HepG2 (cell line): Measurements from ENCODE around the gene GDAP1L1. TPM values are rescaled to one million over a fixed set of nuclear protein-coding genes. Genes with fewer than 3 reads are reported as not detected.

Experiments used
- AHDC1 ChIP-seq: sonication (generic); formaldehyde crosslinking; IDR thresholded peaks from 2 replicates; pipeline ENCODE4 v1.5.1; 2020; ENCODE audit warnings: mild to moderate bottlenecking, missing genetic modification reagents, borderline replicate concordance
- ARID4A ChIP-seq: sonication (generic); formaldehyde crosslinking; IDR thresholded peaks from 2 replicates; pipeline ENCODE4 v1.5.0; 2020; ENCODE audit warnings: mild to moderate bottlenecking, missing genetic modification reagents, borderline replicate concordance
- FOXK1 ChIP-seq: sonication (generic); formaldehyde crosslinking; IDR thresholded peaks from 2 replicates; pipeline ENCODE4 v1.4.0; 2020; ENCODE audit warnings: low read depth, missing genetic modification reagents, borderline replicate concordance
- GATAD2A ChIP-seq: IDR thresholded peaks from 2 replicates; pipeline ENCODE4 v1.6.1; 2016
- HMGA1 ChIP-seq: sonication (generic); formaldehyde crosslinking; conservative IDR thresholded peaks from 2 replicates; pipeline ENCODE4 v1.4.0; 2020; ENCODE audit warnings: missing genetic modification reagents
- MED8 ChIP-seq: sonication (generic); formaldehyde crosslinking; IDR thresholded peaks from 2 replicates; pipeline ENCODE4 v1.8.1; 2023; ENCODE audit warnings: mild to moderate bottlenecking, missing genetic modification reagents; ENCODE audit not compliant: insufficient replicate concordance
- NCOA2 ChIP-seq: sonication (generic); formaldehyde crosslinking; IDR thresholded peaks from 2 replicates; pipeline ENCODE4 v1.8.0; 2022; ENCODE audit warnings: inconsistent platforms
- NFIB ChIP-seq: sonication (generic); formaldehyde crosslinking; IDR thresholded peaks from 2 replicates; pipeline ENCODE4 v1.9.0; 2021; ENCODE audit warnings: missing genetic modification reagents, mild to moderate bottlenecking, borderline replicate concordance
- RARG ChIP-seq: sonication (generic); formaldehyde crosslinking; IDR thresholded peaks from 2 replicates; pipeline ENCODE4 v1.4.0; 2020; ENCODE audit warnings: low read depth, mild to moderate bottlenecking, missing genetic modification reagents
- RCOR2 ChIP-seq: IDR thresholded peaks from 2 replicates; pipeline ENCODE4 v1.6.1; 2016; ENCODE audit warnings: missing biosample characterization, missing genetic modification reagents
- SAFB2 ChIP-seq: sonication (generic); formaldehyde crosslinking; IDR thresholded peaks from 2 replicates; pipeline ENCODE4 v1.5.1; 2020; ENCODE audit warnings: missing genetic modification reagents, low read depth, mild to moderate bottlenecking, borderline replicate concordance
- SIN3A ChIP-seq: IDR thresholded peaks from 2 replicates; pipeline ENCODE4 v1.6.1; 2011; ENCODE audit warnings: low read depth, mild to moderate bottlenecking, control low read depth, low read length, borderline replicate concordance
- ZBTB42 ChIP-seq: sonication (generic); formaldehyde crosslinking; IDR thresholded peaks from 2 replicates; pipeline ENCODE4 v1.5.0; 2020; ENCODE audit warnings: mild to moderate bottlenecking, missing genetic modification reagents
- ZNF20 ChIP-seq: sonication (generic); formaldehyde crosslinking; IDR thresholded peaks from 2 replicates; pipeline ENCODE4 v1.4.0; 2020; ENCODE audit warnings: mild to moderate bottlenecking, moderate library complexity, missing genetic modification reagents
- ZNF512 ChIP-seq: sonication (generic); formaldehyde crosslinking; IDR thresholded peaks from 2 replicates; pipeline ENCODE4 v1.4.0; 2020; ENCODE audit warnings: mild to moderate bottlenecking, missing genetic modification reagents
- ZNF567 ChIP-seq: sonication (generic); formaldehyde crosslinking; IDR thresholded peaks from 2 replicates; pipeline ENCODE4 v1.8.1; 2023; ENCODE audit warnings: mild to moderate bottlenecking, missing genetic modification reagents, borderline replicate concordance
- ZNF788 ChIP-seq: sonication (generic); formaldehyde crosslinking; IDR thresholded peaks from 2 replicates; pipeline ENCODE4 v1.5.0; 2020; ENCODE audit warnings: mild to moderate bottlenecking, missing genetic modification reagents, borderline replicate concordance
- ZNF891 ChIP-seq: sonication (generic); formaldehyde crosslinking; IDR thresholded peaks from 2 replicates; pipeline ENCODE4 v1.5.0; 2020; ENCODE audit warnings: mild to moderate bottlenecking, missing genetic modification reagents
- polyA plus RNA-seq, 8 experiments: library from polyadenylated mRNA; depleted of rRNA in 3 of 8; stranded (reverse) in 7 of 8; unstranded in 1 of 8; fragments of >200 nt; fragmentation: Illumina TruSeq in 4 of 8; extraction: Trizol in 4 of 8; gene quantifications; 2 replicates each; pipeline versions ENCODE4 v1.2.1 to v1.2.3, GENCODE V29; 2011 to 2016; ENCODE audit warnings: low read depth in 4 of 8, missing spikeins in 1 of 8, mixed read lengths in 1 of 8; ENCODE audit not compliant: insufficient read depth in 1 of 8
- total RNA-seq, 5 experiments: library from RNA; depleted of rRNA; stranded (reverse); fragments of >200 nt; fragmentation: Illumina TruSeq; extraction: Trizol; gene quantifications; 2 replicates each; pipeline ENCODE4 v1.2.3, GENCODE V29; 2016; ENCODE audit warnings: low read depth in 1 of 5

The GDAP1L1 gene
- total and polyA plus RNA-seq, 2 of the 13 experiments (the other 11 are each of a cell fraction or from before 2014, with no cell fraction given): 0.04 TPM; not detected in 1

- TF ChIP-seq ARID4A (CRISPR knock-in tag) (peak; percentile 59; the same call in 1 of the 2 replicates), RARG (CRISPR knock-in tag) (no peak), ZNF567 (CRISPR knock-in tag) (no peak), NCOA2 (no peak; the same call in 1 of the 2 replicates), ZNF20 (CRISPR knock-in tag) (no peak), ZBTB42 (CRISPR knock-in tag) (no peak), NFIB (CRISPR knock-in tag) (no peak), RCOR2 (CRISPR knock-in tag) (no peak), SAFB2 (CRISPR knock-in tag) (no peak), ZNF891 (CRISPR knock-in tag) (no peak; the same call in 1 of the 2 replicates), FOXK1 (CRISPR knock-in tag) (no peak), ZNF512 (CRISPR knock-in tag) (no peak), SIN3A (no peak), AHDC1 (CRISPR knock-in tag) (no peak), MED8 (CRISPR knock-in tag) (peak; percentile 30), HMGA1 (CRISPR knock-in tag) (no peak), GATAD2A (CRISPR knock-in tag) (peak; percentile 5; the same call in 1 of the 2 replicates), ZNF788 (CRISPR knock-in tag) (peak; percentile 74; the same call in 1 of the 2 replicates)
These were observed 79.5 kb downstream of the GDAP1L1 start (continued) for GRCh38 chr20:44326391-44327159.
